Esophagus muscularis mucosa (tissue), 4 donors: ENCODE results near the gene VGLL4.
"Not testable (repeated sequence)": the region's sequence is repeated elsewhere in the genome, so short reads cannot be mapped to it uniquely, and the experiment has no call there.

Experiments
- EP300 ChIP-seq: sonication (generic); formaldehyde crosslinking; IDR thresholded peaks from one replicate; pipeline ENCODE4 v1.6.1; 2017; ENCODE audit warnings: antibody characterized with exemption
- POLR2A ChIP-seq: fragments of 450-650 bp; IDR thresholded peaks from one replicate; pipeline ENCODE4 v1.6.1; 2017; ENCODE audit warnings: antibody characterized with exemption, moderate library complexity, mild to moderate bottlenecking, low read depth
- POLR2AphosphoS5 ChIP-seq, 2 donors: sonication (generic); formaldehyde crosslinking; IDR thresholded peaks; one replicate each; pipeline ENCODE4 v1.6.1; 2017; ENCODE audit warnings: antibody characterized with exemption in 2 of 2
- TF ChIP-seq, protein P1 (sequence below), 3 experiments: fragments of 200-600 bp in 2 of 3; fragments of 450-650 bp in 1 of 3; sonication (generic) in 2 of 3; IDR thresholded peaks; one replicate each; pipeline ENCODE4 v1.5.1; 2017 to 2019; ENCODE audit warnings: antibody characterized with exemption in 3 of 3, mild to moderate bottlenecking in 2 of 3, moderate library complexity in 1 of 3

DNA sequence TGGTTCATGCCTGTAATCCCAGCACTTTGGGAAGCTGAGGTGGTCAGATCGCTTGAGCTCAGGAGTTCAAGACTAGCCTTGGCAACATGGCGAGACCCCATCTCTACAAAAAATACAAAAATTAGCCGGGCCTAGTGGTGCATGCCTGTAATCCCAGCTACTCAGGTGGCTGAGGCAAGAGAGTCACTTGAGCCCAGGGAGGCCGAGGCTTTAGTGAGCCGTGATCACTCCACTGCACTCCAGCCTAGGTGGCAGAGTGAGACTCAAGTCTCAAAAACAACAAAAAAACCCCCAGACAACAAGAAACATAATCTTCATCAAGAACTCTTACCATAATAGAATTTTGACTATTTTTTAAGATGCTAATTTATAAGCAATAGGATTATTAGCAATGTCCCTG, 117.6 kb downstream of the VGLL4 start:
- TF ChIP-seq, protein P1, sequence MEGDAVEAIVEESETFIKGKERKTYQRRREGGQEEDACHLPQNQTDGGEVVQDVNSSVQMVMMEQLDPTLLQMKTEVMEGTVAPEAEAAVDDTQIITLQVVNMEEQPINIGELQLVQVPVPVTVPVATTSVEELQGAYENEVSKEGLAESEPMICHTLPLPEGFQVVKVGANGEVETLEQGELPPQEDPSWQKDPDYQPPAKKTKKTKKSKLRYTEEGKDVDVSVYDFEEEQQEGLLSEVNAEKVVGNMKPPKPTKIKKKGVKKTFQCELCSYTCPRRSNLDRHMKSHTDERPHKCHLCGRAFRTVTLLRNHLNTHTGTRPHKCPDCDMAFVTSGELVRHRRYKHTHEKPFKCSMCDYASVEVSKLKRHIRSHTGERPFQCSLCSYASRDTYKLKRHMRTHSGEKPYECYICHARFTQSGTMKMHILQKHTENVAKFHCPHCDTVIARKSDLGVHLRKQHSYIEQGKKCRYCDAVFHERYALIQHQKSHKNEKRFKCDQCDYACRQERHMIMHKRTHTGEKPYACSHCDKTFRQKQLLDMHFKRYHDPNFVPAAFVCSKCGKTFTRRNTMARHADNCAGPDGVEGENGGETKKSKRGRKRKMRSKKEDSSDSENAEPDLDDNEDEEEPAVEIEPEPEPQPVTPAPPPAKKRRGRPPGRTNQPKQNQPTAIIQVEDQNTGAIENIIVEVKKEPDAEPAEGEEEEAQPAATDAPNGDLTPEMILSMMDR (IDR thresholded peaks at IDR 0.05): not testable (repeated sequence)
- not testable (repeated sequence) for TF ChIP-seq POLR2AphosphoS5 (IDR thresholded peaks at IDR 0.05); POLR2A; EP300
